ENCODE data around the gene CCDC159.
"Not testable (repeated sequence)": the region's sequence is repeated elsewhere in the genome, so short reads cannot be mapped to it uniquely, and the experiment has no call there.

The CCDC159 gene, protein sequence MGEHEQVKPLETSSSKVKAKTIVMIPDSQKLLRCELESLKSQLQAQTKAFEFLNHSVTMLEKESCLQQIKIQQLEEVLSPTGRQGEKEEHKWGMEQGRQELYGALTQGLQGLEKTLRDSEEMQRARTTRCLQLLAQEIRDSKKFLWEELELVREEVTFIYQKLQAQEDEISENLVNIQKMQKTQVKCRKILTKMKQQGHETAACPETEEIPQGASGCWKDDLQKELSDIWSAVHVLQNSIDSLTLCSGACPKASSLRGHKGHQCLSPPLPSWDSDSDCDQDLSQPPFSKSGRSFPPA

DNA sequence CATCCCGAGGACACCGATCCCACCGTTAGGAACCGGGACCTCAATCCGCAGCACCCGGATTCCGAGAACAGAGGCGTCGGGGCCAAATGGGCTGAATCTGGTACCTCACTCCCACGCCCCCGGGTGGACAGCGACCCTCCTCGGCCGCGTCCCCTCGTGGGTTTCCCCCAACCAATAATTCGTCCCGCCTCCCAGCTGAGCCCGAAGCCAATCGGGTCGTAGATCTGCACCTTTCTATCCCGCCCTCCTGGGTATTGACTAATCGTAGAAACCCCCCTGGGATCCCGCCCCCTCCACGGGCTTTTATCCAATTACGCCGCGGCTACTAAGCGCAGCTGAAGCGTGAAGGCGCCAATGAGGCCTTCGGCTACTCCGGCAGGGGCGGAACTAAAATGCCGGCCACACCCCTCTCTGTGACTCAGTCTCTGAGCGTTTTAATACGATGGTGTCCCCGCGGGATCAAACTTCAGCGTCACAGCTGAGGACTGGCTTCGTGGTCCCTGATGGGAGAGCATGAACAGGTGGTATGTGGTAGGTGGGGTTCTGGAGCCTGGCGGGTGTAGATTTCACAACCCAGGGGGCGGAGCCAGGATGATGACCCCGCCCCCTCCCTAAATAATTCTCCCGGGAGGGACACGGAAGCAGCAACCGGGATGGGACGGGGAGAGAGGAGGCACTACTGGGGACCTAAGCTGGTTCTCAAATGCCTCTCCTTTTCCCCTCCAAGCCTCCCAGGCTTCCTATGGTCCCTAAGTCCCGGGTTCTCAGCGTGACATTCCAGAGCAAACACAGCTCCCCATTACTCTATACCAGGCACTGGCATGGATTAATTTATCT is at the start of gene CCDC159, which contains the start of gene TMEM205:
TSS of gene CCDC159 (plus strand) at position 416 of the 837 bp plus-strand sequence. CDS start at position 504, 88 bp downstream.
TSS of gene TMEM205 (minus strand) at position 165 of the 837 bp plus-strand sequence. CDS start 649 bp downstream, outside the sequence.
- DNase-seq = peak; percentile 98

DNA sequence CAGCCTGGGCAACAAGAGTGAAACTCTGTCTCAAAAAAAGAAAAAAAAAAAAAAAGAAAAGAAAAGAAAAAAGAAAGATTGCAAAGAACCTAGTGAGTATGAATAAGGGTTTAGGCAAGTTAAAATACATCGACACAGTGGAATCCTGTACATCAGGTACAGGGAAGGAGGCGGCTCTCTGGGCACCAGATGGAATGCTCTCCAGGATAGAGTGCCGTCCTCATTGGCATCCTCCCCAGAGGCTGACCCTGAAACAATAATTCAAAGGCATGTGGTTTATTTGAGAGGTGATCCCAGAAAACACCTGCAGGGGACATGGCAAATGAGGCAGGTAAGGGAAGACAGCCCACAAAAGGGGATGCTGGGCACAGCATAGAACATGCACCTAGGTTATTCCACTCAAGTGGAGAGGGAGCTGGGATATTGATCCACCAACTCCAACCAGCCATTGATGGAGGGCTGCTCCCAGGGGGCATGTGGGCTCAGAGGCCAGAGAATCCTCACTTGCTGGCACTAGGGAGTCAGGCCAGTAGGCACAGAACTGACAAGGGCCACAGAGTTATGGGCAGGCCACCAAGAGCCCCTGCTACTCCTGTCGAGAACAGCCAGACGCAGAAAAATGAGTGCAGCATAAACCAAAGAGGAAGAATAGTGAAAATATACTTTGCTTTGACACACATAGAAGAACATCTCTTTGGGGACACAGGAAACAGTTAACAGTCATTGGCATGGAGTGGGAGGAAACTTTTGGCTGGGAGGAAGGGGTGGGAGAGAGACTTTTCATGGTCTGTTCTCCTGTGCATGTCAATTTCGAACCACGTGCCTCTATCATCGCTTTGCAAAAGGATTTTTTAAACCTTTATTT is 46.1 kb upstream of the CCDC159 start:
- DNase-seq = no peak

DNA sequence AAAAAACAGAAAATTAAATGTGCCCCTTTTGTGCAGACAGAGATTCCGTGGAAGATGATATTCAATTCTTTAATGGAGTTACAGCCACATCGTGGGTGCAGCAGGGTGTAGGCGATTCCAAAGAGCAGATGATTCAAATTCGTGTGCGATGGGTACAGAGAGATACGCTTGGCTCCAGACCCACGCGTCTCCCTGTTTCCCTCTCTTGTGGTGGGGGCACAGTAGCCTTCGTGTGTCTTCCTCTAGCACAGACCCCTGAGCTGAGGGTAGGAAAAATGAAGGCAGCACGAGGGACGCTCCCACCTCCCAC is 45.6 kb upstream of the CCDC159 start:
- no peak for DNase-seq

DNA sequence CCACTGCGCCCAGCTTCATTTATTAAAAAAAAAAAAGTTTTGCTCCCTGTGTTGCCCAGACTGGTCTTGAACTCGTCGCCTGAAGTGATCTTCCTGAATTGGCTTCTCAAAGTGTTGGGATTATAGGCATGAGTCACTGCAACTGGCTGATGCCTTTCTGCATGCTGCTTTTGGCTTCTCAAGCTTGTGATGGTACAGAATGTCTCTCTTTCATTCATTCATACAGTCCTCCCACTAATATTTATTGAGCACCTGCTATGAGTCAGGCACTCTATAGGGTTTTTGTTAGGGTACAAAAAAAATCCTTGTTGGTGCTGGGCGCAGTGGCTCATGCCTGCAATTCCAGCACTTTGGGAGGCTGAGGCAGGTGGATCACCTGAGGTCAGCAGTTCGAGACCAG is 41.4 kb upstream of the CCDC159 start:
- no peak for DNase-seq

DNA sequence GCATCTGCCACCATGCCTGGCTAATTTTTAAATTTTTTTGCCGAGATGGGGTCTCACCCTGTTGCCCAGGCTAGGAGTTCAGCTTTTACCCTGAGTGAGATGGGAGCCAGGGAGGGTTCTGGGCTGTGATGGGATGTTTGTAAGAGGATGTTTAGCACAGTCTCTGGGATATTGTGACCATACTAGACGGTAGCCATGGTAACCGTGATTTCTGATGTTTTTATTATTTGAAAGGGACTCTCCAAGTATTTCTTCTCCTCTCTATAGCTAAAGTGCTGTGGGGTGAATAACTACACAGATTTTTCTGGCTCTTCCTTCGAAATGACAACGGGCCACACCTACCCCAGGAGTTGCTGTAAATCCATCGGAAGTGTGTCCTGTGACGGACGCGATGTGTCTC is 40.0 kb upstream of the CCDC159 start:
- no peak for DNase-seq

DNA sequence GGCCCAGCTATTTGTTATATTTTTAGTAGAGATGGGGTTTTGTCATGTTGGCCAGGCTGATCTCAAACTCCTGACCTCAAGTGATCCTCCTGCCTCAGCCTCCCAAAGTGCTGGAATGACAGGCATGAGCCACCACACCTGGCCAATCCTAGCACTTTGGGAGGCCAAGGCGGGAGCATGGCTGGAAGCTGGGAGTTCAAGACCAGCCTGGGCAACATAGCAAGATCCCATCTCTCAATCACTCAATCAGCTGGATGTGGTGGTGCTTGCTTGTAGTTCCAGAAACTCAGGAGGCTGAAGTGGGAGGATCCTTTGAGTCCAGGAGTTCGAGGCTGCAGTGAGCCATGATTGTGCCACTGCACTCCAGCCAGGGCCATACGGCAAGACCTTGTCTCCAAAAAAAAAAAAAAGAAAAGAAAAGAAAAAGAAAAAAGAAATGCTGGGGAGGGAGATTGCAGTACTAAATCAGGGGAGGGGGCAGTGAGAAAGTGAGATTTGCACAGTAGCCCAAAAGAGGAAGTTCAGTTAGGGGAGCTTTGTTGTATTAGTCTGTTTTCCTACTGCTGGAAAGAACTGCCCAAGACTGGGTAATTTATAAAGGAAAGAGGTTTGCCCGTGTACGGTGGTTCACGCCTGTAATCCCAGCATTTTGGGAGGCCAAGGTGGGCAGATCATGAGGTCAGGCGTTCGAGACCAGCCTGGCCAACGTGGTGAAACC is 25.9 kb upstream of the CCDC159 start:
- not testable (repeated sequence) for DNase-seq

DNA sequence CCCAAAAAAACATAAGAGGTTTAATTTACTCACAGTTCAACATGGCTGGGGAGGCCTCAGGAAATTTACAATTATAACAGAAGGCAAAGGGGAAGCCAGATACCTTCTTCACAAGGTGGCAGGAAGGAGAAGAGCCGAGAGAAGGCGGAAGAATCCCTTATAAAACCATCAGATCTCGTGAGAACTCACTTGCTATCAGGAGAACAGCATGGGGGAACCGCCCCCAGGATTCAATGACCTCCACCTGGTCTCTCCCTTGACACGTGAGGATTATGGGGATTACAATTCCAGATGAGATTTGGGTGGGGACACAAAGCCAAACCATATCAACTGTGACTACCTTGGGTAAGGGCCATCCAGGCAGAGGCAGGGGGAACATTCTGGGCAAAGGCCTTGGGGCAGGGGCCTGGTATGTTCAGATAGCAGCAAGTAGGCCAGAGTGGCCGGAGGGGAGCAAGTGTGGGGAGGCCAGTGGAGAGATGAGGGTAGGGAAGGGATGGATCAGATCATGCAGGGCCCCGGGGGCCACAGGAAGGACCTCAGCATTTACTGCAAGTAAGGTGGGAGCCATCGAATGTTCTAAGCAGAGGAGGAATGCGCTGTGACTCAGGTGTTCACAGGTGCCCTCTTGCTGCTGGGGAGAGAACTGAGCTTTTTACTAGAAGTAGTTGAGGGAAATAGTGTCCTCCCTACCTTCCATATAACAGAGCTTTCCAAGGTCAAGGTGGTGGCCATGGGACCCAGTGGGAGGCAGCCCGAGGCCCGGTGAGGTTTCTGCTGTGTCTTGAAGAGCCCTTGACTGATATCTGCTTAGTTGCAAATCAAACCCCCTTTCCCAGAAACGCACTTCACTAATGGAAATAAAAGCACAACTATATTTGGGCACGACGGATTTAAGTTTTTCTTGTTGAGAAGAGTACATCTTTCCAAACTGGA is 24.9 kb upstream of the CCDC159 start:
- no peak for DNase-seq

DNA sequence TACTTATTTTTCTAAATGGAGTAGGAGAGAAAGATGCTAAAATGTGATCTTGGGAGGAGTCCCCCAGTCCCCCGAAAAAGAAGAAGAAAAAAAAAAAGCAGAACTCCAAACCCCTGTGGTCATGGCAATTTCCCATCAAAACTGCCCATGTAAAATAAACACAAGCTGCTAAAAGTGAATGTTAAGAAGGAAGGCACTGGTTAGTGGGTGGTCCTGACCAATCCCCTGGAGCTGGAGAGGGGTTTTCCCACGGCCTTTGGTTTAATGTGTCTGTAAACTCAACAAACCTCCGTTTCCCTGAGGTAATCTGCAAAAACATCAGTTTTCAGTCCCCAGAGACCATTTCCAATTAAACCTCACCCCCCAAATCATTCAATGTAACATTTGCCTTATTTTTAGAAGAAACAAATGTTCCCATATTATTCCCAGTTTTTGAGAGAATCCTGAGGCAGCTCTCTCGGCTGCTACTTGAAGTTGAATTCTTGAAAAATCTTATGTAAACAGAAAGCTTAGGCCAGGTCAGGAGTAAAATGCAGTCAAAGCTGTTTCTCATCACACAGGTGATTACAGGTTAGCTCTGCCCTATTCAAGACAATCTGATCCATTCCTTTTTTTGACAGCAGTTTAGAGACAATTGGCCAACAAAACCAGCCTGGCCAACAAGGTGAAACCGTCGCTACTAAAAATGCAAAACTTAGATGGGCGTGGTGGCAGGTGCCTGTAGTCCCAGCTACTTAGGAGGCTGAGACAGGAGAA is 23.9 kb upstream of the CCDC159 start:
- no peak for DNase-seq

DNA sequence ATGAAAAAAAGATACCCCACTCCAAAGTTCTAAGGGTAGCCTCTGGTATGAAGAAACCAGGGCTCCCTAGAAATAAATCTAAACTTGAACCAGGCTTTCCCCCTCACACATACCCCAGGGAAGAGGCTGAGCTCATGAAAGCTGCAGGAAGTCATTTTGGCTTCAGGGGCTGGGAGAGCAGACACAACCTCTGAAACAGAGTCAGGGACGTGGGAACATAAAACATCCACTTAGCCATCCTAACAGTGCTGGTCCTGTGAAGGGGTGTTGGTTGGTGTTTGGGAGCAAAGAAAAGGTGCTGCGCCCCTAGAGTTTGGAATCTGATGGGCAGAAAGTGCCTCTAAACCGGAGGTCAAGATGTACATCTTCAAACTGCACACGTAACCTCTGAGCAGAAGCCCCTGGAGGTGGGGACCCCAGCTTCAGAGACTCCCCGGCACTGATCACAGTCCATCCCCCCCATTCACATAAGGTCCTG is 22.7 kb upstream of the CCDC159 start:
- DNase-seq = no peak

DNA sequence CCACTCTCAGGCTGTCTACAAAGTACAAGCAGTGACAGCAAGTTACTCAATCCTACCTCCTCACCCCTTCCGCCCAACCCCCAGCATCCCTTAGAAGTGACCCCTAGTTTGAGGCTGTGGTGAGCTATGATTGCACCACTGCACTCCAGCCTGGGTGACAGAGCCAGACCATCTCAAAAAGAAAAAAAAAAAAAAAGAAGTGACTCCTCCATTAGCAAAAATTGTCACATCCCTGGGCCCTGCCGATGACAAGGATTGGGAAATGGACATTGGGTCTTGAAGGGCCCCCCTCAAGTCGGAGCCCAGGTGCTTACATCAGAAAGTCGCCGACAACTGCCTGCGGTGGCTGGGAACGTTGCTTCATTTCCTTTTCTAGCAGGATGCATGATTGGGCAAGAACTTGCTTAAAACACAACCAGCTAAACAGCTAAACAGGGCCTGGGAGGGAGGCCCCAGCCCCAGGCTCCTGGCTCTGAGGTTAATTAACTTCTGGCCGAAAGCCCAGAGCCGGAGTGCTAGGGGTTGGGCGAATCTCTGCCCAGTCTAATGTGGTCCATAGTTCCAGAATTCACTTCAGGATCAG is 22.1 kb upstream of the CCDC159 start:
- DNase-seq = no peak

DNA sequence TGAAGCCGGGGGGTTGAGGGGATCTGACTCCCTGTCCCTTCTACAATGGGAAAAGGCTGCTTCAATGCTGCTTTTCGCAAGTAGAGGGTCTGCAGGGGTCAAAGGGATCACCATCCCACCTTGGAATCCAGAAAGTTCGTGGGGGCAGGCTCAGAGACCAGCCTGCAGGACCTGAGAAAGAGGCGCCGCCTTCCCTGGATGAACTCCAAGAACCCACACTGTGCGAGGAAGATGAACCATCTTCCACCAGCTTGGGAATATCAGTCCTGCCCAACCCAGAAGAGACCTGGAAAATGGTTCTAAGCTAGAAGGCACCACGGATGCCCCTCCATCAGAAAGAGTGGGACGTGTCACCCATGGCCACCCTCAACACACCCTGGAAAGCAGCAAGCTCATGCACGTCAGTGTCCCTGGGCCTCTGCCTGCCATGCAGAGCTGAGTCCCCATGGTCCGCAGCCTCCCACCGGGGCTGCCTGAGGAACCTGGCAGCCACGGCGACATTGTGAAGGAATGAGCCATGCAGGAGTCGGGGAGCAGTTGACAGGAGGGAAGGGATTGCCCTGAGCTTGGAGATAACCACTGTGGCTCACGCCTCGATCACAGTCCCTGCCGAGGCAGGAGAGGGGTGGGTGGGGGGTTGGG is 21.4 kb upstream of the CCDC159 start:
- DNase-seq = no peak

DNA sequence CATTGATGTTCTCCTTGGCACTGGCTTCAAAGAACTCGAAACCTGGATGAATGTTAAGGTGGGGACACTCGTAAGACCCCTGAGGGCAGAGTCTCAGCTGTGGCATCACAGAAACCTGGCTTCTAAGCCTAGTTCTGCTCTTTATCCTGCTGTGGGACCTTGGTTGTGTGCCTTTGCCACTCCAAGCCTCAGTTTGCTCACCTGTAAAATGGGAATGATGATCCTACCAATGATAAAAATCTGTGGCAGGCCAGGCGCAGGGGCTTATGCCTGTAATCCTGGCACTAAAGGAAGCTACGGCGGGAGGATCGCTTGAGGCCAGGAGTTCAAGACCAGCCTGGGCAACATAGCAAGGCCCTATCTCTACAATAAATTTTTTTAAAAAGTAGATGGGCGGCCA is 20.8 kb upstream of the CCDC159 start:
- no peak for DNase-seq

DNA sequence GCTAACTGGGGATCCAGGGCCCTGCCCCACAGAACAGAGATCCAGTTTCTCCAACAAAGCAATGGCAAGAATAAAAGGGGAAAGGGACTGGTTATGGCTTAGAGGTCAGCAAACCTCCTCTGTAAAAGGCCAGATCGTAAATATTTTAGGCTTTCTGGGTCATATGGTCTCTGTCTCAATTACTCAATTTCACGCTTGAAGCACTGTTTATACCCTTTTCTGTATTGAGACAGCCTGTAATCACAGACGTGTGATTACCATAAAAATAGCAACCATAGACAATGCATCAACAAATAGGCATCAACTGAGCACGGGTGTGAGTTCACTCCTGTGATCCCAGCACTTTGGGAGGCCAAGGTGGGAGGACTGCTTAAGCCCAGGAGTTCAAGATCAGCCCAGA is 16.2 kb upstream of the CCDC159 start:
- no peak for DNase-seq

DNA sequence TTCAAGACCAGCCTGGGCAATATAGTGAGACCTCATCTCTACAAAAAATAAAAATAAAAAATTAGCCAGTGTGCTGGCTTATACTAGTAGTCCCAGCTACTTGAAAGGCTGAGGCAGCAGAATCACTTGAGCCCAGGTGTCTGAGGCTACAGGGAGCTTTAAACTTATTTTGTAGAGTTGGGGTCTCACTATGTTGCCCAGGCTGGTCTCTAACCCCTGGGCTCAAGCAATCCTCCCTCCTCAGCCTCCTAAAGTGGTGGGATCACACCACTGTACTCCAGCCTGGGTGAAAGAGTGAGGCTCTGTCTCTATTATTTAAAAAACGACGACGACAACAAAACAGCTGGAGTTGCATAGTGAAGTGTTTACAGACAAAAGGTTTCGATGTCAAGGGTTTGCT is 14.8 kb upstream of the CCDC159 start:
- DNase-seq = no peak

DNA sequence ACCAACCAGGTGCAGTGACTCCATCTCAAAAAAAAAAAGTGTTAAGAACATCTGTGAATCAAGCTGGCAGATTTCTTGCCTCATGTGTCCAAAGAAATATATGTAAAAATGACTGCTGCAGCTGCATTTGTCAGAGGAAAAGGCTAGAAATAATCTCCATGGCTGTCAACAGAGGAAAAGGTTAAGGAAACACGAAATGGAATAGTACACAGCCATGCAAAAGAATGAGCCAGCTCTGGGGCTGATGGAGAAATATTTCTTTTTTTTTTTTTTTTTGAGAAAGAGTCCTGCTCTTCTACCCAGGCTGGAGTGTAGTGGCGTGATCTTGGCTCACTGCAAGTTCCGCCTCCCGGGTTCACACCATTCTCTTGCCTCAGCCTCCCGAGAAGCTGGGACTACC is 13.5 kb upstream of the CCDC159 start:
- no peak for DNase-seq

DNA sequence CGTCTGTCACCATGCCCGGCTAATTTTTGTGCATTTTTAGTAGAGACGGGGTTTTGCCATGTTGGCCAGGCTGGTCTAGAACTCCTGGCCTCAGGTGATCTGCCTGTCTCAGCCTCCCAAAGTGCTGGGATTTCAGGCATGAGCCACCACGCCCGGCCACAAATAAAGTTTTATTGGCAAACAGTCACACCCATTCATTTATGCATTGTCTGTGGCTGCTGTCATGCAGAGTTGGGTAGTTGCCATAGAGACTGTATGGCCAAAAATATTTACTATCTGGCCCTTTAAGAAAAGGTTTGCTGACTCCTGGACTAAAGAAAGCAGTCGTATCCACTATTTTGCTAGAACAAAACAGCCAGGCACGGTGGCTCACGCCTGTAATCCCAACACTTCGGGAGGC is 12.5 kb upstream of the CCDC159 start:
- DNase-seq = not testable (repeated sequence)

DNA sequence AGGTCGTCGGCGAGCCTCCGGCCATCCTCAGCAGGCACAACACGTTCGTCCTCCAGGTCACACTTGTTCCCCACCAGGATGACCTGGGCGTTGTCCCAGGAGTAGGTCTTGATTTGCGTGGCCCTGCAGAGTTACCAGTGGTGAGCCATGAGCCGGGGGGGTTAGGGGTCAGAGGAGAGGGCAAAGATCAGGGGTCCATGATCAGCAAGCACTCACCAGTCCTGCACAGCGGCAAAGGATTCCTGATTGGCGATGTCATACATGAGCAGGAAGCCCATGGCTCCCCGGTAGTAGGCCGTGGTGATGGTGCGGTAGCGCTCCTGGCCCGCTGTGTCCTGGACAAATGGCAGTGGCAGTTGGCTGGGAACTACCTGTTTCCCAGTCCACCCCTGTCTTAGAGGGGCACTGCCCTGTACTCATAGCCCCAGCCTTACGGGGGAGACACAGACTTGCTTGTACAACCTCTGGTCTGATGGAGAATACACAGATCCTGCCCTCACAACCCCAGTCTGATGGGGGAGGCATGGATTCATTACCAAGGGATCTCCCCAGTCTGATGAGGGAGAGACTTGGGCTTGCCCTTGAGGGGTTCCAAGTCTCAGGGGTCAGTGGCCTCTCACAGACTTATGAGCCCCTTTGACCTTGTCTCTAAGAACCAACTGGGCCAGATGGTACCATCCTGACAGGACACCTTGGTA is 10.7 kb upstream of the CCDC159 start:
- no peak for DNase-seq

DNA sequence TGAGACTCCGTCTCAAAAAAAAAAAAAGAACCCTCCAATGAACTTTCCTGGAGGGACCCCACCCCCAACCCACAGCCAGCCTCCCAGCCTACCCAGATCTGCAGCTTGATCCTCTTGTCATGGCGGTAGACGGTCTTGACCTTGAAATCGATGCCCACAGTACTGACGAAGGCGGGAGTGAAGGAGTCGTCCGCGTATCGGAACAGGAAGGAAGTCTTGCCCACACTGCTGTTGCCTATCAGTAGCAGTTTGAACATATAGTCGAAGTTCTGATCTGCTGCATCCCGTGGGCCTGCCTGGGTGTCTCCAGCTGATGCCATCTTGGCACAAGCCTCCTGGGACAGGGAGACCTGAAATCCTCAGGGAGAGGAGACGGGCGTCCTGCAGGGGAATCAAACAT is 9.2 kb upstream of the CCDC159 start:
- DNase-seq = no peak

DNA sequence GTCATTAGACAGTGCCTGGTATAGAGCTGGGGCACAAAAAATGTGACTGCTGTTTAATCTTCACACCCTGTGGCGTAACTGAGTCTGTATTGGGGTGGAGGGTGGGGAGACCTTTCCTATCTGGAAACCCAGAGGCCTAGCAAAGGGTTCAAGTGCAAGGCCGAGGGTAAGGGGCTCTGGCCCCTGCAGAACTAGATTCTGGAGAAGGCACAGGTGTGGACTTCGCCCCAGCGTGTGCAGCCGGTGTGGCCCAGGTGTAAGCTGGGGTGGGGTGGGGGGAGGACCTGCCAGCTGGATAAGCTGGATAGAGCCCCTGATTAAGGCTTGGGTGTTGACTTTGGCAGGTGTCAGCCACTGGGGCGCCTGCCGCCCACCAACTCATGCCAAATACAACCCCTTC is 8.2 kb upstream of the CCDC159 start:
- no peak for DNase-seq
